Pancreas (tissue), 10 donors: ENCODE measurements around the gene SLC22A3. TPM values are rescaled to one million over a fixed set of nuclear protein-coding genes. Genes with fewer than 3 reads are reported as not detected.
"Not testable (repeated sequence)": the region's sequence is repeated elsewhere in the genome, so short reads cannot be mapped to it uniquely, and the experiment has no call there.

Experiments
- ATAC-seq, 4 donors: fragments of 200-7000 bp; cut with Tn5 transposase; one replicate each; pipeline versions ENCODE4 v1.8.0 to v1.9.1; 2020; ENCODE audit warnings: mild to moderate bottlenecking in 4 of 4, moderate library complexity in 4 of 4
- DNase-seq, 6 donors: peaks; one replicate each; pipeline ENCODE4 v3.0.0-alpha.2; 2020
- FAIRE-seq: peaks from 2 replicates; lab custom pipeline; 2012; peaks lifted over from hg19 to GRCh38; lab: Jason Lieb, UNC
- H3K27ac ChIP-seq, 4 donors: fragments of 200-600 bp; sonication (generic); 1 replicate in 3 of 4; 2 replicates in 1 of 4; pipeline versions ENCODE4 v1.5.0 to v1.8.0; 2020
- H3K27me3 ChIP-seq, 4 donors: fragments of 200-600 bp; one replicate each; pipeline ENCODE4 v1.8.0; 2021
- H3K36me3 ChIP-seq, 3 donors: fragments of 200-600 bp; sonication (generic) in 1 of 3; one replicate each; pipeline versions ENCODE4 v1.5.0 to v1.8.0; 2020 to 2021
- H3K4me1 ChIP-seq, 3 donors: fragments of 200-600 bp; one replicate each; pipeline ENCODE4 v1.8.0; 2021
- H3K4me3 ChIP-seq, 4 donors: fragments of 200-600 bp; sonication (generic) in 2 of 4; one replicate each; pipeline versions ENCODE4 v1.5.0 to v1.8.0; 2020 to 2021
- H3K9me3 ChIP-seq, 4 donors: fragments of 200-600 bp; one replicate each; pipeline ENCODE4 v1.8.0; 2021
- WGBS, 2 donors: extraction: QIAGEN DNeasy Blood & Tissue Kit; methylation state at CpG; one replicate each; pipeline ENCODE4 v1.1.7; 2013; 5-methylcytosine and 5-hydroxymethylcytosine counted together
- intact Hi-C, 3 donors: fragments of 100-400 bp; cut with DNase I; formaldehyde crosslinking; loops; one replicate each; pipeline versions ENCODE4 v1.11.1 to v1.14.2; 2022
- polyA plus RNA-seq, 2 donors: library from polyadenylated mRNA; stranded (reverse); fragments of 200-250 nt; gene quantifications; one replicate each; pipeline ENCODE4 v1.2.3, GENCODE V29; 2013
- total RNA-seq, 6 donors: library from RNA; stranded (reverse); fragmentation: NEBNext Ultra II Directional in 4 of 6; extraction: Animal tissue kit (Norgen Biotek cat#: 25700) in 4 of 6; gene quantifications; one replicate each; pipeline versions ENCODE4 v1.2.1 to v1.2.4, GENCODE V29; 2021 to 2023
- TF ChIP-seq, protein P1 (sequence below), 4 donors: fragments of 200-600 bp; sonication (generic) in 3 of 4; IDR thresholded peaks; one replicate each; pipeline versions ENCODE4 v1.5.0 to v1.8.0; 2021; ENCODE audit warnings: antibody characterized with exemption in 4 of 4
- donor health status: healthy with polysubstance abuse.
- donor health status: DM: no; HTN: no; CAD: no; lungs with moderate emphysema.
- donor health status: DM: no; HTN: no; CAD: no.
- donor health status: control.
- donor health status: control.
- donor health status: Bipolar disorder and iron deficiency.
- donor health status: DM: yes; HTN: yes; CAD: no.
- donor health status: DM: no; HTN: no; CAD: no.
- donor health status: DM: no; HTN: no; CAD: no.
- donor health status: DM: yes; HTN: yes; CAD: no.

The SLC22A3 gene
- total and polyA plus RNA-seq, 8 donors: 0.04 to 5.3 (median 0.41) TPM

DNA sequence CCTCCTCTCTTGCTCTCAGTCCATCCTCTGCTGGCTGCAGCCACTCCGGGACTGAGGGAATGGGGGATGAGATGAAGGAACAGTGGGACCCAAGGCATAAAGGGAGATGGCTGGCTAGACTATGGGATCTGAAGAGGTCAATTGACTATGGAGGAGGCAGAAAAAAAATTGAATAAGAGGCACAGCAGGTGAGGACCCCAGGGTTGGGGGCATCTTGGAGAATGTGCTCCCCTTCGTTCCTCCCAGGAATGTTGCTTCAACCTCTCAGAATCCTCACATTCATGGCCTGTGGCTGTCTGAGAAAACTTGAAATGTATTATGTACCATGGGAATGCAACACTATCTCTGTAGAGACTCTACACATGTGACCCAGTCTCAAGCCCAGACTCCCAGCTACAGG is 121.0 kb downstream of the SLC22A3 start:
- Histone ChIP-seq H3K4me1 (no peaks in the 10 kb centered on the region), H3K27ac (no peak overlapping the region), H3K9me3 (no peaks in the 10 kb centered on the region), H3K4me3 (no peak overlapping the region), H3K36me3 (no peaks in the 10 kb centered on the region), H3K27me3 (no peaks in the 10 kb centered on the region)
- intact Hi-C loops: no loop called here
- DNase-seq (no peak), ATAC-seq (no peak), FAIRE-seq (no peak)
- TF ChIP-seq, protein P1, sequence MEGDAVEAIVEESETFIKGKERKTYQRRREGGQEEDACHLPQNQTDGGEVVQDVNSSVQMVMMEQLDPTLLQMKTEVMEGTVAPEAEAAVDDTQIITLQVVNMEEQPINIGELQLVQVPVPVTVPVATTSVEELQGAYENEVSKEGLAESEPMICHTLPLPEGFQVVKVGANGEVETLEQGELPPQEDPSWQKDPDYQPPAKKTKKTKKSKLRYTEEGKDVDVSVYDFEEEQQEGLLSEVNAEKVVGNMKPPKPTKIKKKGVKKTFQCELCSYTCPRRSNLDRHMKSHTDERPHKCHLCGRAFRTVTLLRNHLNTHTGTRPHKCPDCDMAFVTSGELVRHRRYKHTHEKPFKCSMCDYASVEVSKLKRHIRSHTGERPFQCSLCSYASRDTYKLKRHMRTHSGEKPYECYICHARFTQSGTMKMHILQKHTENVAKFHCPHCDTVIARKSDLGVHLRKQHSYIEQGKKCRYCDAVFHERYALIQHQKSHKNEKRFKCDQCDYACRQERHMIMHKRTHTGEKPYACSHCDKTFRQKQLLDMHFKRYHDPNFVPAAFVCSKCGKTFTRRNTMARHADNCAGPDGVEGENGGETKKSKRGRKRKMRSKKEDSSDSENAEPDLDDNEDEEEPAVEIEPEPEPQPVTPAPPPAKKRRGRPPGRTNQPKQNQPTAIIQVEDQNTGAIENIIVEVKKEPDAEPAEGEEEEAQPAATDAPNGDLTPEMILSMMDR (IDR thresholded peaks at IDR 0.05): no peak
- 42 to 74% methylated on average over 2 of the region's 2 CpGs for WGBS, 2 donors

DNA sequence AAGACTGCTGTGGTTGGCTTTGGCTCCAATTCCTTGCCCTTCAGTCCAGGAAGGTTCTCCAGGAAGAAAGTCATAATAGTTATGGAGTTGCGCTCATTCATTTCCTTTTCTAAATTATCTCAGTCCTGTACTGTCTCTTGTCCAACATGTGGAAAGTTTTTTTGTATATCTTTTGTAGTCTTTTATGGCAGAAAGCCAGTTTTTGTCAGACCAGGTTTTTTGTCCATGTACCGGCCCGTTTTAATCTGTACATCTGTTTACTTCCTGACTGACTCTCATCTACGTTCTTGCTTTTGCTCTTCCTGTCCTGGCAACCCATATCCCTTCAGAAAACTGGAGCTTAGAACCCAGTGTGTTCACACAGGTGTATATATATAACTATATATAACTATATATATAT is 127.9 kb downstream of the SLC22A3 start:
- H3K27me3 ChIP-seq, intact Hi-C loops, ATAC-seq, H3K27ac ChIP-seq, DNase-seq, FAIRE-seq, H3K9me3 ChIP-seq, H3K4me3 ChIP-seq, H3K36me3 ChIP-seq, H3K4me1 ChIP-seq: not testable (repeated sequence)
- 48 to 52% methylated on average over 4 of the region's 4 CpGs for WGBS, 2 donors

DNA sequence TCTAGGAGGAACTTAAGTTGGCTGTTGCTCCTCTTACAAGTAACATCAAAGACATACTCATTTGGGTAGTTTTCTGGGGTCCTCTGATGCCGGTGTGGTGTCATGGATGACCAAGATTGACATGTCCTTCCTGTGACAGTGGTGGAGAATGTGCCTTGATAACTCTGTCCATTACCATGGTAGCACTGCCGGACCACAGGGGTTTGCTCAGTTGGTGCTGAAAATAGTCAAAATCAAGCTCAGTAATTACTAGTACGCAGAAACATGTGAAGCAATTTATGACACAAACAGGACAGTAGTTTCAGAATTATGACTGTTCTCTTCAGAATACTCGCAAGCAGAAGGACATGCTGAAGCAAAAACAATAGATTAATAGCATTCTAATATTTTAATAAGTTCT is 128.9 kb downstream of the SLC22A3 start:
- H3K36me3 ChIP-seq, H3K4me3 ChIP-seq, intact Hi-C loops, H3K9me3 ChIP-seq, H3K27me3 ChIP-seq, FAIRE-seq, H3K27ac ChIP-seq, DNase-seq, H3K4me1 ChIP-seq, ATAC-seq: not testable (repeated sequence)
- 88 to 92% methylated on average over 4 of the region's 4 CpGs for WGBS, 2 donors

DNA sequence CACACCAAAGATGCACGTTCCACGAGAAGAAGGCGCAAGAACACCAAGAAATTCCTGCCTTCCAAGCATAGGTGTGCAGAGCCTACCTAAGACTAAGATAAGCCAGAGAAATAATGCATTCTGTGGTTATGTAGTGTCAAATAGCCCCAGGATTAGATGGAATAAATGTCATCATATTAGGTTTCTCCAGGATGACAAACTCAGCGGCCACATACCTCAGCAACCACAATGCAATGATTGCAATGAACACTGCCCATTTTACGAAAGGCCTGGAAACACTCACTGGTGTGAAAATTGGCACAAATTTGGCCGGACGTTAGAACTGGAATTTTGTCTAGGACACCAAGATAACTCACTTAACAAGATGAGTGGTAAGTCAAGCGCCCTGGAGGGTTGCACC is 129.7 kb downstream of the SLC22A3 start:
- H3K27me3 ChIP-seq: no peaks in the 10 kb centered on the region
- H3K4me3 ChIP-seq: no peak overlapping the region
- no peaks in the 10 kb centered on the region for H3K9me3 ChIP-seq
- WGBS, 2 donors: 86 to 88% methylated on average over 8 of the region's 8 CpGs
- no peak for DNase-seq
- H3K36me3 ChIP-seq: no peaks in the 10 kb centered on the region
- H3K27ac ChIP-seq: no peak overlapping the region
- TF ChIP-seq, protein P1 (IDR thresholded peaks at IDR 0.05): no peak
- H3K4me1 ChIP-seq: no peaks in the 10 kb centered on the region
- no peak for ATAC-seq
- intact Hi-C loops: no loop called here
- FAIRE-seq: no peak

DNA sequence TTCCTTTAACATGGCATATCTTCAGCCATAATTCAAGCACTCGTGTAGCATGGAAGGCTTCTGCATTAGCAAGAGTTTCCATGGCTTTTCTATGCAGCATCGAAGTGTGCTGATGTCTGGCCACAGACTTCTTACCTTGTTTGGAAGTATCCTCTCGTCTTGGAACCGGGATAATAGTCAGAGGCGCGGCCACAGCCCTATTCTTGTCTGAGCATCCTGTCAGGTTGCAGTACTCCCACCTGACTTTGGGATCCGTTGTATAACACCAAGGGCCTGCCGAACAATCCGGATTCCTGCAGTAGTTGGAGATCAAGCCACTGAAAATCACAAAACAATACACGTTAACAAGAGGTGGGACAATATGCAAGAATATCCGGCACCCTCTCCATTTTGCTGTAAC is 138.9 kb downstream of the SLC22A3 start:
- H3K36me3 ChIP-seq: no peaks in the 10 kb centered on the region
- FAIRE-seq (no peak), ATAC-seq (no peak), DNase-seq (no peak)
- H3K4me1 ChIP-seq: no peaks in the 10 kb centered on the region
- no peaks in the 10 kb centered on the region for H3K27me3 ChIP-seq
- no peak overlapping the region for H3K4me3 ChIP-seq
- H3K27ac ChIP-seq: no peak overlapping the region
- 76 to 87% methylated on average over 11 of the region's 11 CpGs for WGBS, 2 donors
- intact Hi-C loops: no loop called here
- H3K9me3 ChIP-seq: no peaks in the 10 kb centered on the region
- TF ChIP-seq, protein P1 (IDR thresholded peaks at IDR 0.05): no peak

DNA sequence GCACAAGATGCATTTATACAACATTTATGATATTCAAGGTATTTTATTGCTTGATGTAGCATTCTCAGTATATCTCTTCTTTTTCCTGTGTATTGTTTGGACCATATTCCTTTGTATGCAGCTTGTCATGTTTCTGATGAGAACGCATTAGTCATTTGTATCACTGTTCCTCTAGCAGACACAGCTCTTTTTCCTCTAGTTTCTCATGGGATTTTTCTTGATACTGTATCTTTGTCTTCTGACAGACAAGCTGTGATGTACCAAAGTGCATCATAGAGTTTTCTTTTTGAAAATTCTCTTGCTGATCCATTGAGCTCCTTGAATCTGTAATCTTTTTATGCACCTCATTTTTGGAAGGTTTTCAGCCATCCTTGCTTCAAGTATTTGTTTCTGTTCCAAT is 140.9 kb downstream of the SLC22A3 start:
- FAIRE-seq: no peak
- intact Hi-C loops: no loop called here

More for the DNA sequence above, 140.9 kb downstream of the SLC22A3 start:
- no peak overlapping the region for H3K4me3 ChIP-seq
- no peak overlapping the region for H3K27ac ChIP-seq
- ATAC-seq: no peak
- H3K36me3 ChIP-seq: no peaks in the 10 kb centered on the region
- no peak for DNase-seq
- WGBS, 2 donors: 89 to 91% methylated on average over 1 of the region's 1 CpG
- H3K27me3 ChIP-seq: no peaks in the 10 kb centered on the region
- H3K9me3 ChIP-seq: no peaks in the 10 kb centered on the region
- TF ChIP-seq, protein P1 (IDR thresholded peaks at IDR 0.05): no peak
- no peaks in the 10 kb centered on the region for H3K4me1 ChIP-seq
